HG02973 (cell line): ENCODE results near the gene CDH4.

Source experiments
- ATAC-seq: cut with Tn5 transposase; IDR thresholded peaks from one replicate; pipeline ENCODE4 v1.9.1; 2021; ENCODE audit warnings: moderate library complexity; ENCODE audit not compliant: unreplicated experiment

Gene CDH4

DNA sequence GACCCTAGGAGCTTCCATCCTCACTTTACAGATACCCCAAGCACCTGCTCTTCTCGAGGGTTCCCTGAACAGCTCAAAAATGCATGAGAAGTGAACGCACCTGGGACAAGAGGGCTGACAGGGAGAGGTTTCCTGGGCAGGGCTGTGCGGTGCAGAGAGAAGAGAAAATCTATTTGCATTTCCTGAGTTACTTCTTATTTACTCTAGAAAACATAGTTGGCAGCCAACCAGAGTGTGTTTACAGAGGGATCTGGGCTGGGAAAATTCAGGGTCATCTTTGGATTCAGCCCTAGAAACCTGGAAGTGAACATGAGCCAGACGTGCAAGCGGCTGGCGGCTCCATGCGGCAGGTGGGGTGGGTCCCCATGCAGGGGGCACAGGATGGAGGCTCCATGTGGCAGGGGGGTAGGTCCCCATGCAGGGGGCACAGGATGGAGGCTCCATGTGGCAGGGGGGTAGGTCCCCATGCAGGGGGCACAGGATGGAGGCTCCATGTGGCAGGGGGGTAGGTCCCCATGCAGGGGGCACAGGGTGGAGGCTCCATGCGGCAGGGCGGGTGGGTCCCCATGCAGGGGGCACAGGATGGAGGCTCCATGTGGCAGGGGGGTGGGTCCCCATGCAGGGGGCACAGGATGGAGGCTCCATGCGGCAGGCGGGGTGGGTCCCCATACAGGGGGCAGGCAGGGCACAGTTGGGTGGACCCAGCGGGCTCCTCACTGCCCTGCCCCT is 471.6 kb downstream of the CDH4 start:
- no peak for ATAC-seq

DNA sequence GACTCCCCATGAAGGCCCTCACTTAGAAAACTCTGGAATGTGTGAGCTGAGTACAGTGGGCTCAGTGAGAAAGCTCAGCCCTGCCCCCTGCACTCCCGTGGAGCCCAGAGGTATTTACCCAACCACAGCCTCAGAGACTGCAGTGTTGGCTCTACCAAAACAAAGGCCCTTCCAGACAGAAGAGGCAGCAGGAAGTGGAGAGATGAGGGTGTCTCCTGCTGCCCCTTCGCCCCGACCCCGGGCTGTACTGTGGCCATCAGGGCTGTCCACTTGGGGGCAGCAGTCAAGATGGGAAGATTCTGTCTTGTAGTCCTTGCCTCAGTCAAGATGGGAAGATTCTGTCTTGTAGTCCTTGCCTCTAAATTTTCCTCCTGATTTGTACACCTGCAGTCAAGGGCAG is 472.3 kb downstream of the CDH4 start:
- no peak for ATAC-seq

GRCh38 chr20:61725145-61725544 is 473.1 kb downstream of the CDH4 start:
- no peak for ATAC-seq

GRCh38 chr20:61725966-61726365 is 473.9 kb downstream of the CDH4 start:
- ATAC-seq, result no peak

GRCh38 chr20:61726979-61727378 is 474.9 kb downstream of the CDH4 start:
- ATAC-seq, result no peak

GRCh38 chr20:61727761-61728160 is 475.7 kb downstream of the CDH4 start:
- no peak for ATAC-seq

DNA sequence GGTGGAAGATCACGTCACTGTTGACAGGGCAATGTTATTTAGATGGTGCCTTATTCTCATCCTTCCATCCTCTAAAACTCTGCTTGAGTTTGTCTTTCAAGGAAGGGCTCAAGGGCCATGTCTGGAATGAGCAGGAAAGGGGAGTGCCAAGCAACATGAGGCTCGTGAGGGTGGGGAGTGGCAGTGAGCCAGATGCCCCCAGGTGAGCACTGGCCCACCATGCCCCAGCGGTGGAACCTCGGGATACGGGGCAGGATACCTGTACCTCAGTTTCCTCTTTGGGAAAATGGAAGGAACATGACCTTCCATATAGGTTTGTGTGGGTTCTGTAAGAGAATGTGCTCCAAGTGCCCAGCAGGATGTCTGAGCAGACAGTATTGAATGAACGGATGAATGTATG is 476.3 kb downstream of the CDH4 start:
- no peak for ATAC-seq

DNA sequence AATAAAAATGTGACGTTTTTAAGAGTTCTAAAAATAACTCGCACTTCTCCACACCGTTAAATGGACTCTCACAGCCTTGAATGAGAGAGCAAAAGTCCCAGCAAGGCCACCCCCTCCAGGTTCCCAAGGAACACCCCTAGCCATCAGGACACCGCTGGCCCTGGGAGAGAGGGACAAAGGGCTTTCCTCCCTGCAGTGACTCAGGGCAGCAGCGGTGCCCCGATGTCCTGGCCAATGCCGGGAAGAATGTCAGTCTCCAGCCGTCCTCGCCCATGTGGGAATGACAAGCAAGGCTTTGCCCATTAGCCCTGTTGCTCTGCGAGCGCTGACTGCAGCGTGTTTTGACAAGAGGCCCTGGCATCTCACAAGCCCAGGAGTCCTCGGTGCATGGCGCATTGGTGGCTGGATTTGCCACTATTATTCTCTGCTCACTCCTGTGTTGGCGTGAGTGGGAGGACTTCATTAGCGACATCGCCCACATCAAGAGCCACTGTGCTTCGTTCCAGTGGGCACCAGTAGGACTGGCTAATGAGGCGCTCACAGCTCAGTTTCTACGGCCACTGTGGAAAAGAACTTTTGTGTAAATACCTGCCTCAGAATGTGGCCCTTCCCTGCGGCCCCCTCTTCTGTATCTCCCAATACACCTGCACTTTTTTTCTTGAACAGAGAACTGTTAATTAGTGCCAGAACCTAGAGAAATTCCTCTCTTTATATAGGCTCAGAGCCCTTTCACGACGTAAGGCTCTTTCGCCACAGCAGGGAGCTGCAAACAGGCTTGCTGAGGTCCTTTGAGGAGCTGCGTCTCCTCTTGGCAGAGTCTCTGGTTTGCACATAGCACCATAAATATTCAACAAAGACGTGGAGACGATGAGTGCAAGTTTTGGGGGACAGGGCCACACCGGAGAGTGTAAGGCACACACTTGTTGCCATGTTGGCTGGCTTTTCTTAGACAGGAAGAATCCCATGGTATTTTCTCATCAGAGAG is 477.0 kb downstream of the CDH4 start:
- ATAC-seq, result no peak

- ATAC-seq, result no peak
Observed at GRCh38 chr20:61730631-61731362, 478.7 kb downstream of the CDH4 start.

DNA sequence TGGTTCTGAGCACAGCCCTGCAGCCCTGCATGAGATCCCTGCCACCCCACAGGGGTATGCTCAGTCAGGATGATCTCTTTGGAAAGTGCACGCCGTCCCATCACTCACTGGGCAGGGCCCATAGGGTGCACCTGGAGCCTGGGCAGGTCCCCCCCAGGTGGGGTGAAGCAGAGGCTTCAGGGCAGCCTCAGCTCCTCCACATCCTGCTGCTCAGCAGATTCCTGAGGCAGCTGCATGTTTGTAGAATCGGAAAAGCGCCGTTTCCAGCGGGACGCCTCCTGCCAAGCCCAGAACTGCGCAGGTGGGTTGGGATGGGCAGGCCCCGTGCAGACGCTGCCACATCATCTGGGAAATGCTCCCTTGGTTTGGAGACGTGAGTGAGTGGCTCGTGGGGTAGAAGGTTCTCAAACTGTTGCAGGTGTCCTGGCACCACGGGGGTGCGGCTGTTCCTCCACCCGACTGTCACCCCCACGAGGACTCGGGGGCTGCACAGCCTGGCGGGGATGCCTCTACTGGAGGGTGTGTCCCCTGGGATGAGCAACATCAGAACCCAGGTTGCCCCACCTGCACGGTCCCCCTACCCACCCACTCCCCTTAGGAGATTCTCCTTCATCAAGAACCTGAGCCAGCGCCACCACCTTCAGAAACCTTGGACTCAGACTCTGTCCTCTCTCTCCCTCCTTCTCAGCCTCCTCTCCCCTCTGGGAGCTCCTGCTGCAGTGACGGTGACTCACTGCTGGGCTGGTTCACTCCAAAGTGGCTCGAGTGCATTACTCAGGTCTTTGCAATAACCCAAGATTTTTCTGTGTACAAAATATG is 479.5 kb downstream of the CDH4 start:
- ATAC-seq, result no peak

DNA sequence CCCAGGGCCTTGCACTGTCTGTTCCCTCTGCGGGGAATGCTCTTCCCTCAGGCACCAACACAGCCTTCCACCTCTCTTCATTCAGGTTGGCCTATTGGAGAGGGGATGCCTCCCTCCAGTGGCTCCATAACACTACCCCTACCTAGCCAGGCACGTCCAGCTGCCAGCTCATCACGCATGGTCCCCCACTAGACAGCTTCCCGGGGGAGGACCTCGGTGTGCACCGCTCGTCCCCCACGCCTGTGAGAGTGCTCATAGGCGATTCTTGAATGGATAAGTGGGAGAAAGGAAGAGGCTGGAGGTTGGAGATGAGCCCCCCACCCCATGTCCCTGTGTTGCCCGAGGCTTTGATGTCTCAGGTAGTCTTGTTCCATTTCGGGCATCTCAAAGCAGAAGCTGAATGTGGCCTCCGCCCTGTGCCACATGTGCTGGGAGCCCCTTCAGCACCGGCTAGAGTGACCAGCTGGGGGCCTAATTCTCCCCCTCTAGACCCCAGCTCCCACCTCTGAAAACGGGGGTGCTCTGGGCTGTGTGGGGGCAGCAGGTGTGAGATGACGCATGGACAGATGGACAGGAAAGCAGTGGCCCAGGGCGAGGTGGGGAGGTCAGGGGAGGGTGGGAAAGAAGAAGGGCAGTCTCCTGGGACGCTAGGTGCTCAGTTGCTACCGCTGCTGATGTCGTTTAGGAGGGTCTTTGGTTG is 480.6 kb downstream of the CDH4 start:
- no peak for ATAC-seq

GRCh38 chr20:61733216-61733615 is 481.2 kb downstream of the CDH4 start:
- no peak for ATAC-seq

GRCh38 chr20:61733891-61734732 is 482.1 kb downstream of the CDH4 start:
- no peak for ATAC-seq

- no peak for ATAC-seq
Observed at GRCh38 chr20:61734733-61735502, 482.9 kb downstream of the CDH4 start.

GRCh38 chr20:61735503-61735785 is 483.4 kb downstream of the CDH4 start:
- no peak for ATAC-seq

- no peak for ATAC-seq
Observed at GRCh38 chr20:61736001-61736635, 484.1 kb downstream of the CDH4 start.

DNA sequence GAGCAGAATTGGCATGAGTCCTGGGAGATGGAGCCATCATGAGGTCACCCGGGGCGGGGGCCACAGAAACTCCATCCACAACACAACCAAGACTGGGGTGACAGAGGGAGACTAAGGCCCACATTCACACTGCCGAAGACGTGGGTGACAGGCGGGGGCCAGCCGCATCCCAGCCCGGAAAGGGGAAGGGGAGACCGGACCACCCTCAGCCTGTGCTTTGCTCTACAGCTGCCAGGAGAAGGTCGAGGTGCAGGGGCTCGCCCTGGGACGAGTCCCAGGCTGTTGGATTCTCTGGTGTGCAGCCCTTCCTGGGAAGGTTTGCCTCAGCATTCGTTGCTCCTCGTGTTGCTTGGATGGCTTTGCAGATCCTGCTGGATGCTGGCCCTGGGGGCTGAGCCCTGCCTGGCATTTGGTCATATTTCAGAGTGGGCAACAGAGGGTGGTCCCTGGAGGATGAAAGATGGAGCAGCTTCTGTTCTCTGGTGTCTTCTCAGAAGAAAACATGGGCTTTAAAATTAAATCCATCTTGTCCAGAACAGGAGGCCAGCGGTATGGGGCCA is 484.8 kb downstream of the CDH4 start:
- ATAC-seq, result no peak

DNA sequence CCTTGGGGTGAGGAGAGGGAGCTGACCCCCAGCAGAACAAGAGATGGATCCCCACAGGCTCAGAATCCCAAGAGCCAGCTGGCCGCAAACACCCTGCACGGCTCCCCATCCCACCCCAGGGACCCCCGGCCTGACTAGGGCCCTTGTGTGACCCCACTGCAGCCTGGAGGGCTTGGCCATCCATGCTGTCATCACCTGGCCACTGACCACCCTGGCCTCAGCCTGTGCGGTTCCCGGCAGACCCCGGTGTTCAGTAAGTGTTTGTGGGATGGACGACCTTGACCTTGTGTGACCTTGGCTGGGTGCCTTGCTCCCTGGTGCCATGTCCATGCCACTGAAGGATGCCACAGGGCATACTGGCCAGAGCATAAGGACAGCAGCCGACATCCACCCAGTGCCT is 485.3 kb downstream of the CDH4 start:
- no peak for ATAC-seq
